Body of pancreas (tissue), 4 donors: Measurements from ENCODE around the gene KLF7.

Source experiments
- POLR2A ChIP-seq, 3 donors: fragments of 450-650 bp; IDR thresholded peaks; one replicate each; pipeline ENCODE4 v1.6.1; 2016; ENCODE audit warnings: antibody characterized with exemption in 3 of 3, mild to moderate bottlenecking in 2 of 3
- TF ChIP-seq, protein P1 (sequence below), 7 experiments: fragments of 450-650 bp in 4 of 7; fragments of 200-600 bp in 3 of 7; sonication (generic) in 3 of 7; IDR thresholded peaks; one replicate each; pipeline ENCODE4 v1.5.1; 2016 to 2019; ENCODE audit warnings: antibody characterized with exemption in 7 of 7

DNA sequence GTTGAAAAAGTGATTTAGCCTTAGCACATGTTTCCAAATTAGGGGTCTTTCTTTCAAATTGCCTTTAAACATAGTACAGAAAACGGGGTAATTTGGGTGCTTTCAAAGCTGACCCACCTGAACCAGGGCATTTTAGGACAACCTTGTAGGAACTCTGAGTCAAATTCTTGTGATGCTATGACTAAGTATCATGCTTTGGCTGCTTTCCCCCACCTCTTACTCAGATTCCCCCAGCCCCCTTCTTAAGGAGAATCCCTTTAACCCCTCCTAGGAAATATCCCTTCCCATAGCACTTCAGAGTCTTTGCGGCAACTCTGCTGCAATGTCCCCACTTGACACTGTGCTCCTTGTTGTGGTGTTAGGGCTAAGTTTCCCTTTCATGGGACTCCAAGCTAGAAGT lies 18.6 kb upstream of the KLF7 start:
- TF ChIP-seq, protein P1, sequence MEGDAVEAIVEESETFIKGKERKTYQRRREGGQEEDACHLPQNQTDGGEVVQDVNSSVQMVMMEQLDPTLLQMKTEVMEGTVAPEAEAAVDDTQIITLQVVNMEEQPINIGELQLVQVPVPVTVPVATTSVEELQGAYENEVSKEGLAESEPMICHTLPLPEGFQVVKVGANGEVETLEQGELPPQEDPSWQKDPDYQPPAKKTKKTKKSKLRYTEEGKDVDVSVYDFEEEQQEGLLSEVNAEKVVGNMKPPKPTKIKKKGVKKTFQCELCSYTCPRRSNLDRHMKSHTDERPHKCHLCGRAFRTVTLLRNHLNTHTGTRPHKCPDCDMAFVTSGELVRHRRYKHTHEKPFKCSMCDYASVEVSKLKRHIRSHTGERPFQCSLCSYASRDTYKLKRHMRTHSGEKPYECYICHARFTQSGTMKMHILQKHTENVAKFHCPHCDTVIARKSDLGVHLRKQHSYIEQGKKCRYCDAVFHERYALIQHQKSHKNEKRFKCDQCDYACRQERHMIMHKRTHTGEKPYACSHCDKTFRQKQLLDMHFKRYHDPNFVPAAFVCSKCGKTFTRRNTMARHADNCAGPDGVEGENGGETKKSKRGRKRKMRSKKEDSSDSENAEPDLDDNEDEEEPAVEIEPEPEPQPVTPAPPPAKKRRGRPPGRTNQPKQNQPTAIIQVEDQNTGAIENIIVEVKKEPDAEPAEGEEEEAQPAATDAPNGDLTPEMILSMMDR (IDR thresholded peaks at IDR 0.05) = no peak
- no peak for TF ChIP-seq POLR2A (IDR thresholded peaks at IDR 0.05)
